Left lobe of liver (tissue), 2 donors: Measurements from ENCODE around the gene SAA2. TPM values are rescaled to one million over a fixed set of nuclear protein-coding genes. Genes with fewer than 3 reads are reported as not detected.
"Not testable (repeated sequence)": the region's sequence is repeated elsewhere in the genome, so short reads cannot be mapped to it uniquely, and the experiment has no call there.

Source experiments
- ATAC-seq: fragments of 200-7000 bp; cut with Tn5 transposase; one replicate; pipeline ENCODE4 v1.9.1; 2020; ENCODE audit warnings: mild to moderate bottlenecking, moderate library complexity
- DNase-seq: peaks from one replicate; pipeline ENCODE4 v3.0.0-alpha.2; 2020; ENCODE audit warnings: low spot score
- total RNA-seq: library from RNA; stranded (reverse); gene quantifications from one replicate; pipeline ENCODE4 v1.2.1, GENCODE V29; 2021
- donor health status: DM: no; HTN: no; CAD: no; lungs with moderate emphysema.
- donor health status: DM: no; HTN: yes; CAD: no.

The SAA2 gene
- total RNA-seq, 1 donor from 2014 or later: 26,068 TPM

GRCh38 chr11:18204220-18204619, 44.2 kb downstream of the SAA2 start:
- ATAC-seq: no peak
- no peak for DNase-seq

- ATAC-seq: no peak
Observed at GRCh38 chr11:18203723-18204122, 44.7 kb downstream of the SAA2 start.

GRCh38 chr11:18197738-18198137, 50.7 kb downstream of the SAA2 start:
- DNase-seq, ATAC-seq: not testable (repeated sequence)

More at GRCh38 chr11:18203723-18204122, 44.7 kb downstream of the SAA2 start:
- no peak for DNase-seq

- DNase-seq: no peak
- no peak for ATAC-seq
Observed at GRCh38 chr11:18196532-18196931, 51.9 kb downstream of the SAA2 start.

Other genes starting within 250 kb of the SAA2 start
- 13.7 TPM for gene SERGEF, start 235.6 kb downstream of the SAA2 start, total RNA-seq
- gene TPH1, start 202.4 kb downstream of the SAA2 start, total RNA-seq: 0.05 TPM
- 3.7 TPM for gene SAAL1, start 142.6 kb downstream of the SAA2 start, total RNA-seq
- not detected for gene MRGPRX3, start 116.1 kb downstream of the SAA2 start, total RNA-seq
- not detected for gene MRGPRX4, start 75.8 kb downstream of the SAA2 start, total RNA-seq
- 738 TPM for gene SAA4, start 11.9 kb downstream of the SAA2 start, total RNA-seq
- 34,062 TPM for gene SAA1, start 17.6 kb upstream of the SAA2 start, total RNA-seq
- 37.4 TPM for gene HPS5, start 73.5 kb upstream of the SAA2 start, total RNA-seq
- gene GTF2H1, start 73.9 kb upstream of the SAA2 start, total RNA-seq: 11.3 TPM
- gene LDHA, start 145.9 kb upstream of the SAA2 start, total RNA-seq: 450 TPM
- not detected for gene LDHC, start 163.7 kb upstream of the SAA2 start, total RNA-seq
- not detected for gene LDHAL6A, start 207.2 kb upstream of the SAA2 start, total RNA-seq